ENCODE data around the gene COL18A1.

COL18A1 gene

GRCh38 chr21:45404730-45405270, at the start of gene COL18A1:
Gene COL18A1, plus strand, starts transcription at chr21:45405165. Its CDS starts 66 bp downstream, at chr21:45405231.
- no peak for TF ChIP-seq CTCF (IDR thresholded peaks at IDR 0.05; ENCODE audit: low read depth, low read length, missing control alignments)
- no peak for DNase-seq (ENCODE audit: low read depth)
- in situ Hi-C loops (cut with HindIII; ENCODE audit: low sequenced_read_pairs) = no loop called here
- H3K4me3 ChIP-seq (ENCODE audit: low read depth, low read length) = peak within 1 kb of the TSS; percentile 50

- no peak for TF ChIP-seq CTCF (IDR thresholded peaks at IDR 0.05; ENCODE audit: low read depth, low read length, missing control alignments)
- in situ Hi-C loops (cut with HindIII; ENCODE audit: low sequenced_read_pairs) = no loop called here
- no peak overlapping the region for H3K4me3 ChIP-seq (ENCODE audit: low read depth, low read length)
- DNase-seq (ENCODE audit: low read depth) = no peak
These were observed 49.4 kb upstream of the COL18A1 start for GRCh38 chr21:45355573-45355972.

GRCh38 chr21:45356251-45356650, 48.7 kb upstream of the COL18A1 start:
- DNase-seq (ENCODE audit: low read depth) = no peak
- peak; percentile 12 for TF ChIP-seq CTCF (IDR thresholded peaks at IDR 0.05; ENCODE audit: low read depth, low read length, missing control alignments)
- H3K4me3 ChIP-seq (ENCODE audit: low read depth, low read length) = no peak overlapping the region
- in situ Hi-C loops (cut with HindIII; ENCODE audit: low sequenced_read_pairs) = no loop called here

- TF ChIP-seq CTCF (IDR thresholded peaks at IDR 0.05; ENCODE audit: low read depth, low read length, missing control alignments) = no peak
- DNase-seq (ENCODE audit: low read depth) = no peak
- H3K4me3 ChIP-seq (ENCODE audit: low read depth, low read length) = no peak overlapping the region
- in situ Hi-C loops (cut with HindIII; ENCODE audit: low sequenced_read_pairs) = no loop called here
These were observed 48.1 kb upstream of the COL18A1 start for GRCh38 chr21:45356653-45357435.

GRCh38 chr21:45357436-45358260, 47.3 kb upstream of the COL18A1 start:
- in situ Hi-C loops (cut with HindIII; ENCODE audit: low sequenced_read_pairs) = no loop called here
- H3K4me3 ChIP-seq (ENCODE audit: low read depth, low read length) = no peak overlapping the region
- no peak for DNase-seq (ENCODE audit: low read depth)
- TF ChIP-seq CTCF (IDR thresholded peaks at IDR 0.05; ENCODE audit: low read depth, low read length, missing control alignments) = peak; percentile 6

- in situ Hi-C loops (cut with HindIII; ENCODE audit: low sequenced_read_pairs) = no loop called here
- no peak for DNase-seq (ENCODE audit: low read depth)
- TF ChIP-seq CTCF (IDR thresholded peaks at IDR 0.05; ENCODE audit: low read depth, low read length, missing control alignments) = no peak
- no peak overlapping the region for H3K4me3 ChIP-seq (ENCODE audit: low read depth, low read length)
These were observed 46.7 kb upstream of the COL18A1 start for GRCh38 chr21:45358261-45358670.

Data from astrocyte of the cerebellum (primary cell).